DOHH2 (cell line): Measurements from ENCODE around the gene ENGASE.

Experiments
- H3F3A ChIP-seq: fragments of 200-600 bp; sonication (generic), shearing (Covaris generic); 2 replicates; pipeline ENCODE4 v1.6.0; 2016; ENCODE audit warnings: antibody characterized with exemption, mild to moderate bottlenecking; ENCODE audit not compliant: control insufficient read depth, insufficient read depth
- H3K27ac ChIP-seq: fragments of 200-600 bp; sonication (generic); 2 replicates; pipeline ENCODE4 v1.5.1; 2014; ENCODE audit warnings: low read depth, mild to moderate bottlenecking, low read length, moderate library complexity
- H3K27me3 ChIP-seq: fragments of 200-600 bp; sonication (generic); 2 replicates; pipeline ENCODE4 v1.6.1; 2014; ENCODE audit warnings: mild to moderate bottlenecking, low read length, mixed read lengths; ENCODE audit not compliant: control insufficient read depth
- H3K36me3 ChIP-seq: fragments of 200-600 bp; sonication (generic); 2 replicates; pipeline ENCODE4 v1.6.1; 2014; ENCODE audit warnings: mild to moderate bottlenecking, low read length, moderate library complexity, mixed read lengths; ENCODE audit not compliant: control insufficient read depth
- H3K4me1 ChIP-seq: fragments of 200-600 bp; sonication (generic); 2 replicates; pipeline ENCODE4 v1.6.1; 2014; ENCODE audit warnings: mild to moderate bottlenecking, low read length, mixed read lengths; ENCODE audit not compliant: control insufficient read depth
- H3K4me2 ChIP-seq: fragments of 200-600 bp; sonication (generic); 2 replicates; pipeline ENCODE4 v1.6.0; 2014; ENCODE audit warnings: mild to moderate bottlenecking, low read length, moderate library complexity
- H3K4me3 ChIP-seq: fragments of 200-600 bp; sonication (generic); 2 replicates; pipeline ENCODE4 v1.5.1; 2014; ENCODE audit warnings: mild to moderate bottlenecking, low read length, mixed read lengths
- H3K79me2 ChIP-seq: fragments of 200-600 bp; sonication (generic); 2 replicates; pipeline ENCODE4 v1.6.1; 2014; ENCODE audit warnings: mild to moderate bottlenecking, low read length, mixed read lengths; ENCODE audit not compliant: control insufficient read depth
- H3K9me2 ChIP-seq: fragments of 200-600 bp; sonication (generic); replicated peaks from 2 replicates; pipeline ENCODE4 v1.6.1; 2014; ENCODE audit warnings: mild to moderate bottlenecking, low read length, mixed read lengths; ENCODE audit not compliant: control insufficient read depth
- H3K9me3 ChIP-seq: fragments of 200-600 bp; sonication (generic); 2 replicates; pipeline ENCODE4 v1.6.1; 2014; ENCODE audit warnings: antibody characterized with exemption, low read length, mixed read lengths; ENCODE audit not compliant: control insufficient read depth, insufficient read depth
- H4K20me1 ChIP-seq: fragments of 200-600 bp; sonication (generic); 2 replicates; pipeline ENCODE4 v1.6.0; 2014; ENCODE audit warnings: low read depth, mild to moderate bottlenecking, antibody characterized with exemption, low read length, moderate library complexity; ENCODE audit not compliant: control insufficient read depth, insufficient read depth
- EZH2phosphoT487 ChIP-seq: fragments of 200-600 bp; sonication (generic); IDR thresholded peaks from 2 replicates; pipeline ENCODE4 v1.6.1; 2017; ENCODE audit warnings: borderline replicate concordance, mild to moderate bottlenecking, antibody characterized with exemption, low read length, moderate library complexity, mixed read lengths
- TF ChIP-seq, protein P1 (sequence below): fragments of 200-600 bp; sonication (generic); IDR thresholded peaks from one replicate; pipeline ENCODE4 v1.5.1; 2014; ENCODE audit warnings: antibody characterized with exemption, mild to moderate bottlenecking, low read depth, low read length; ENCODE audit not compliant: poor library complexity, severe bottlenecking

Gene ENGASE

GRCh38 chr17:79105937-79106336, 31.3 kb downstream of the ENGASE start:
- Histone ChIP-seq H4K20me1 (no peaks in the 10 kb centered on the region), H3K9me2 (no peaks in the 10 kb centered on the region), H3F3A (no peaks in the 10 kb centered on the region), H3K27ac (no peak overlapping the region), H3K79me2 (no peaks in the 10 kb centered on the region), H3K4me3 (no peak overlapping the region), H3K36me3 (no peaks in the 10 kb centered on the region), H3K4me1 (no peaks in the 10 kb centered on the region), H3K4me2 (no peak overlapping the region), H3K9me3 (no peaks in the 10 kb centered on the region), H3K27me3 (no peaks in the 10 kb centered on the region)
- no peak for TF ChIP-seq EZH2phosphoT487
- TF ChIP-seq, protein P1, sequence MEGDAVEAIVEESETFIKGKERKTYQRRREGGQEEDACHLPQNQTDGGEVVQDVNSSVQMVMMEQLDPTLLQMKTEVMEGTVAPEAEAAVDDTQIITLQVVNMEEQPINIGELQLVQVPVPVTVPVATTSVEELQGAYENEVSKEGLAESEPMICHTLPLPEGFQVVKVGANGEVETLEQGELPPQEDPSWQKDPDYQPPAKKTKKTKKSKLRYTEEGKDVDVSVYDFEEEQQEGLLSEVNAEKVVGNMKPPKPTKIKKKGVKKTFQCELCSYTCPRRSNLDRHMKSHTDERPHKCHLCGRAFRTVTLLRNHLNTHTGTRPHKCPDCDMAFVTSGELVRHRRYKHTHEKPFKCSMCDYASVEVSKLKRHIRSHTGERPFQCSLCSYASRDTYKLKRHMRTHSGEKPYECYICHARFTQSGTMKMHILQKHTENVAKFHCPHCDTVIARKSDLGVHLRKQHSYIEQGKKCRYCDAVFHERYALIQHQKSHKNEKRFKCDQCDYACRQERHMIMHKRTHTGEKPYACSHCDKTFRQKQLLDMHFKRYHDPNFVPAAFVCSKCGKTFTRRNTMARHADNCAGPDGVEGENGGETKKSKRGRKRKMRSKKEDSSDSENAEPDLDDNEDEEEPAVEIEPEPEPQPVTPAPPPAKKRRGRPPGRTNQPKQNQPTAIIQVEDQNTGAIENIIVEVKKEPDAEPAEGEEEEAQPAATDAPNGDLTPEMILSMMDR, result no peak

DNA sequence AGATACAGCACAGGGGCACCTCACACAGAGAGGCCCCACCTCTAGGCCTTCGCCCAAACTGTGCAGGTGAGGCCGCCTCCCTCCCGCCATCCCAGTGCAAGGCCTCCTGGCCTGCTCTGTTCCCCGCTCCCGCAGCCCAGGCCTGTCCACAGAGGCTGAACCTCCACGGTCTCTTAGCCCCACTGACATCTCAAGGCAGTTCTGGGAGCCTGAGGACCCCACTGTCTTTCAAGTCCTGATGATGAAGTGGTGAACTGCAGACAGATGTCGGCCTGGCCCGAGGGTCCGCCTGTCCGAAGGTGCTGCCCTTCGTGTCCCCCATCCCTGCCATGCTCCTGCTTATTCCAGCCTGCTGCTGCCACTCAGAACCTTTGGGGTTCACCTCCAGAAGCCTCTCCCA, 32.3 kb downstream of the ENGASE start:
- Histone ChIP-seq H3K4me1 (no peaks in the 10 kb centered on the region), H4K20me1 (no peaks in the 10 kb centered on the region), H3K4me3 (no peak overlapping the region), H3K27me3 (no peaks in the 10 kb centered on the region), H3K4me2 (no peak overlapping the region), H3K9me3 (no peaks in the 10 kb centered on the region), H3K79me2 (no peaks in the 10 kb centered on the region), H3F3A (no peaks in the 10 kb centered on the region), H3K36me3 (no peaks in the 10 kb centered on the region), H3K9me2 (no peaks in the 10 kb centered on the region), H3K27ac (no peak overlapping the region)
- TF ChIP-seq, protein P1, result no peak
- TF ChIP-seq EZH2phosphoT487, result no peak

GRCh38 chr17:79107499-79108231, 33.0 kb downstream of the ENGASE start:
- no peaks in the 10 kb centered on the region for H3K9me2 ChIP-seq
- no peak overlapping the region for H3K4me2 ChIP-seq
- no peaks in the 10 kb centered on the region for H3K9me3 ChIP-seq
- H3K4me1 ChIP-seq, result no peaks in the 10 kb centered on the region
- H3K79me2 ChIP-seq, result no peaks in the 10 kb centered on the region
- no peak overlapping the region for H3K27ac ChIP-seq
- H3K4me3 ChIP-seq, result no peak overlapping the region
- H3K36me3 ChIP-seq, result no peaks in the 10 kb centered on the region
- no peaks in the 10 kb centered on the region for H3F3A ChIP-seq
- no peak for TF ChIP-seq EZH2phosphoT487
- TF ChIP-seq, protein P1, result no peak
- no peaks in the 10 kb centered on the region for H4K20me1 ChIP-seq
- no peaks in the 10 kb centered on the region for H3K27me3 ChIP-seq
